Colonic mucosa (tissue), 4 donors: ENCODE data around the gene VAV2. TPM values are rescaled to one million over a fixed set of nuclear protein-coding genes. Genes with fewer than 3 reads are reported as not detected.

Experiments used
- DNase-seq: peaks from one replicate; pipeline ENCODE4 v3.0.0-alpha.2; 2020
- H3K27ac ChIP-seq: fragments of 200-600 bp; one replicate; pipeline ENCODE4 v1.8.0; 2021
- H3K27me3 ChIP-seq: fragments of 200-600 bp; one replicate; pipeline ENCODE4 v1.8.0; 2021
- H3K36me3 ChIP-seq: fragments of 200-600 bp; one replicate; pipeline ENCODE4 v1.8.0; 2021
- H3K4me1 ChIP-seq: fragments of 200-600 bp; one replicate; pipeline ENCODE4 v1.8.0; 2021; ENCODE audit warnings: mild to moderate bottlenecking
- H3K4me3 ChIP-seq: fragments of 200-600 bp; one replicate; pipeline ENCODE4 v1.8.0; 2021
- H3K9ac ChIP-seq, 2 donors: one replicate each; pipeline ENCODE4 v1.7.0; 2013; ENCODE audit warnings: control low read depth in 2 of 2, low read depth in 2 of 2, low read length in 2 of 2
- H3K9me3 ChIP-seq: fragments of 200-600 bp; one replicate; pipeline ENCODE4 v1.8.0; 2021
- CTCF ChIP-seq: fragments of 200-600 bp; IDR thresholded peaks from one replicate; pipeline ENCODE4 v1.8.0; 2022; ENCODE audit warnings: antibody characterized with exemption, mild to moderate bottlenecking
- intact Hi-C: fragments of 100-400 bp; cut with DNase I; formaldehyde crosslinking; loops from one replicate; pipeline ENCODE4 v1.14.1; 2022
- total RNA-seq, 2 donors: library from RNA; stranded (reverse); fragmentation: NEBNext Ultra II Directional in 1 of 2; extraction: Animal tissue kit (Norgen Biotek cat#: 25700) in 1 of 2; gene quantifications; one replicate each; pipeline ENCODE4 v1.2.1, GENCODE V29; 2021
- donor health status: healthy.
- donor health status: DM: no; HTN: no; CAD: no.
- donor health status: DM: no; HTN: no; CAD: no.

VAV2 gene
- total RNA-seq, 2 donors from 2014 or later: 30.7 to 45.1 TPM

GRCh38 chr9:133774799-133775198 is 217.3 kb downstream of the VAV2 start:
- no peak overlapping the region for H3K9ac ChIP-seq
- H3K9me3 ChIP-seq: no peaks in the 10 kb centered on the region
- no peak overlapping the region for H3K4me3 ChIP-seq
- H3K27ac ChIP-seq: no peak overlapping the region
- H3K36me3 ChIP-seq: no peaks in the 10 kb centered on the region
- intact Hi-C loops: loop anchor here (5.0 kb wide), 1 partner anchor 338 kb away; no protein-coding TSS in a partner anchor
- no peak for DNase-seq
- no peak for TF ChIP-seq CTCF
- H3K4me1 ChIP-seq: no peaks in the 10 kb centered on the region
- H3K27me3 ChIP-seq: no peaks in the 10 kb centered on the region

- TF ChIP-seq CTCF: no peak
- H3K4me3 ChIP-seq: no peak overlapping the region
- no peak overlapping the region for H3K27ac ChIP-seq
- H3K27me3 ChIP-seq: no peaks in the 10 kb centered on the region
- no peaks in the 10 kb centered on the region for H3K4me1 ChIP-seq
- H3K9ac ChIP-seq: no peak overlapping the region
- no peak for DNase-seq
- no peaks in the 10 kb centered on the region for H3K9me3 ChIP-seq
- H3K36me3 ChIP-seq: no peaks in the 10 kb centered on the region
- intact Hi-C loops: no loop called here
Observed at GRCh38 chr9:133773889-133774655, 218.1 kb downstream of the VAV2 start.

- Histone ChIP-seq H3K27me3 (no peaks in the 10 kb centered on the region), H3K4me3 (no peak overlapping the region), H3K4me1 (no peaks in the 10 kb centered on the region), H3K36me3 (peaks cover 4% of the 10 kb centered on the region), H3K27ac (no peak overlapping the region), H3K9ac (no peak overlapping the region), H3K9me3 (no peaks in the 10 kb centered on the region)
- no peak for TF ChIP-seq CTCF
- DNase-seq: peak; percentile 10
- intact Hi-C loops: no loop called here
Observed at GRCh38 chr9:133772581-133772980, 219.5 kb downstream of the VAV2 start.

GRCh38 chr9:133771486-133772482 is 220.3 kb downstream of the VAV2 start:
- Histone ChIP-seq H3K4me1 (no peaks in the 10 kb centered on the region), H3K36me3 (peaks cover 4% of the 10 kb centered on the region), H3K9ac (no peak overlapping the region), H3K9me3 (no peaks in the 10 kb centered on the region), H3K27me3 (no peaks in the 10 kb centered on the region), H3K4me3 (no peak overlapping the region), H3K27ac (no peak overlapping the region)
- peak; percentile 9 for DNase-seq
- intact Hi-C loops: no loop called here
- TF ChIP-seq CTCF: no peak

- Histone ChIP-seq H3K9me3 (no peaks in the 10 kb centered on the region), H3K4me1 (no peaks in the 10 kb centered on the region), H3K27ac (no peak overlapping the region), H3K36me3 (peaks cover 4% of the 10 kb centered on the region), H3K9ac (no peak overlapping the region), H3K4me3 (no peak overlapping the region), H3K27me3 (no peaks in the 10 kb centered on the region)
- TF ChIP-seq CTCF: no peak
- peak; percentile 13 for DNase-seq
- intact Hi-C loops: no loop called here
Observed at GRCh38 chr9:133770076-133770777, 221.9 kb downstream of the VAV2 start.
